Renal cortex interstitium (tissue), 11 donors: ENCODE data around the gene SNX9. TPM values are rescaled to one million over a fixed set of nuclear protein-coding genes. Genes with fewer than 3 reads are reported as not detected.
"Not testable (repeated sequence)": the region's sequence is repeated elsewhere in the genome, so short reads cannot be mapped to it uniquely, and the experiment has no call there.

Experiments used
- DNase-seq, 11 donors: peaks; one replicate each; pipeline ENCODE4 v3.0.0-alpha.2; 2013; ENCODE audit warnings: low read depth in 9 of 11, low spot score in 4 of 11; ENCODE audit errors: extremely low read depth in 1 of 11
- polyA plus RNA-seq, 3 donors: library from polyadenylated mRNA; unstranded; fragments of 120-200 nt; gene quantifications; one replicate each; pipeline ENCODE4 v1.2.1, GENCODE V29; 2013; ENCODE audit not compliant: insufficient read length in 3 of 3

The SNX9 gene
- polyA plus RNA-seq, 3 donors: 40.3 to 41.9 (median 41.3) TPM

- no peak for DNase-seq
These were observed 1.6 kb upstream of the SNX9 start for GRCh38 chr6:157821342-157822033.

GRCh38 chr6:157822245-157823000 lies 623 bp upstream of the SNX9 start:
- peak in 3 of 11 donors; percentile 18 to 26 (median 20) for DNase-seq

- DNase-seq: peak in 6 of 11 donors; percentile 29 to 62 (median 51)
These were observed 703 bp downstream of the SNX9 start for GRCh38 chr6:157823528-157824370.

GRCh38 chr6:157825243-157825904 lies 2.3 kb downstream of the SNX9 start:
- no peak for DNase-seq

GRCh38 chr6:157830354-157831017 lies 7.4 kb downstream of the SNX9 start:
- no peak for DNase-seq

- no peak for DNase-seq
These were observed 7.9 kb downstream of the SNX9 start for GRCh38 chr6:157831018-157831369.

DNA sequence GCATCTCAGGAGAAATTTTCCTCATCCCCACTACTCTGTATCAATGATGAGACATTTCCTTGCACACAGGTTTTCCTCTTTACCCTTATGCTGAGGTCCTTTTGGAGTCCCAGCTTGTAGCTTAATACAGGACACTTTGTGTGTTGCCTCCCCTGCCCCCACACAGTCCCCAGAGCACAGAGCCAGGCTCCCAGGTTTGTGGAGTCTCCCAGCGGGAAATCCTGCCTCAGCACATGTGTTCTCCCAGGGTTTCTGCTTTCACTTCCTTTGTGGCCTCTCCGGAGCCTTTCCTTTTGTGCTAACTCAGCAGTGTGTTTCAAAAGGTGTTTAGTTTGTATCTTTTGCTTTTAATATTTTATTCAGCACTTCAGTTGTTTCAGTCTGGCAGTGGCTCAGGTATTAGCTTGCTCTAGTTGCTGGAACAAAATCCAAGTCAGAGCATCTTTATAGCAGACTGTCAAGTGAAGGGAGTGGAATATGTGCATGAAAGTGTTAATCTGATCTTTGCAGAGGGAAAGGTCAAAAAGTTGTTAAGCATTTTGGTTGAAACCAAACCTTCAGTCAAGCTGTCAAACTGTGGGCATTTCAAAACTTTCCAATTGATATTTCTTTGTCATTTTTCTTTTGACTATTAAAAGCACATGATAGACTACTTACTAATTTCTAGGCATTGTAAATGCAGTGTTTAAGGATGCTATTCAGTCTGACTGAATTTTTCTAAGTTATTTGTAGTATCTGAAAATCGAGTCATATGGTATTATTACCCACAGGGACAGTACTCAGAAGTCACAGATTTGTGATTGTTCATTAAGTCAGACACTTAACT lies 8.6 kb downstream of the SNX9 start:
- no peak for DNase-seq

DNA sequence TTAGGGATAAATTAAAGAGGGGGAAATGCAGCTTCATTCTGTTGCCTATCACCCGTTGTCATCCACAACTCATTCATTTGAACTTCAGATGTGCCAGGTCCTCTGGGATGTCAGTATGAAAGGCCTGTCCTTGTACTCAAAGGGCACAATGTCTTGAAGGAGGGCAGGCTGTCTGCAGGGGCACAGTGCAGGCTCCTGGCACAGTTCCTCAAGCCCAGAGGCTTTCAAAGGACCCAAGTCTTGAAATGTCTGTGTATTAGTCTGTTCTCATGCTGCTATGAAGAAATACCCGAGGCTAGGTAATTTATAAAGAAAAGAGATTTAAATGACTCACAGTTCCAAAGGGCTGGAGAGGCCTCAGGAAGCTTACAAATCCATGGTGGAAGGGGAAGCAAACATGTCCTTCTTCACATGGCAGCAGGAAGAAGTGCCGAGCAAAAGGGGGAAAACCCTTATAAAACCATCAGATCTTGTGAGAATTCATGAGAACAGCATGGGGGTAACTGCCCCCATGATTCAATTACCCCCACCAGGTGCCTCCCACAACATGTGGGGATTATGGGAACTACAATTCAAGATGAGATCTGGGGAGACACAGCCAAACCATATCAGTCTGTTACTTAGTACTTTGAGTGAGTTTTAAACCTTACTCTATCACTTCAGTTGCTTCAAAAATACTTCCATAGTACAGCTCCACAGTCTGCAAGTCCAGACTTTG lies 9.4 kb downstream of the SNX9 start:
- DNase-seq: no peak

GRCh38 chr6:157834549-157834948 lies 11.5 kb downstream of the SNX9 start:
- DNase-seq: no peak

DNA sequence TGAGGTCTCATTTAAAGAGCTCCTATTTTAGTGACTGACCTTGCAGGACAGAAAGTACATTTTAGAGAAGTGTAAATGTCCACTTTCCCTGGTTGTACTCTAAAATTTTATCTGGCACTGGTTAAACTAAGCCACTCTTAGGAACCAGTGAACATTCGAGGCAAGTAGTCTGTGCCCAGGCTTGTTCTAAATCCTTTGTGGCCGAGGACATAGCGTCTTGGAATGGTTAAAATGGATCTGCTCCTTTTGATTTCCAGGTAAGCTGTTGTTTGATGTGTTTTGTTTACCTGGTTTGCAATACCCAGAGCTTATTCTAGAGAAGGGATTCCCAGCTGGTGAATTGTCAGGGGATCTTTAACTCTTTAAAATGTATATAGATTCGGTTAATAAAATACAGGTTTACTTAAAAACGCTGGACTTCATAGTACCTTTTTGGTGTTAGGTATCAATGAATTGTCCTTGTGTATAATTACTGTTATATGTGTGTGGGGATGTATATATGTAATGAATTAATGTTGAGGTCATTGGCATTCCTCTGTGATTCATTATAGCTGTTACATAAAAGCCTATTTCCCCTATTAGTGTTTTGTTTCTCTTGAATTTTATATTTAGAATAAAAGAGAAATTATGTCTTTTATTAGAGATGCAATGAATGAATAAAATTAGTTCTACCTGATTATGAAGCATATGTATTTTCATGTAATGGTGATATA lies 15.8 kb downstream of the SNX9 start:
- no peak for DNase-seq

DNA sequence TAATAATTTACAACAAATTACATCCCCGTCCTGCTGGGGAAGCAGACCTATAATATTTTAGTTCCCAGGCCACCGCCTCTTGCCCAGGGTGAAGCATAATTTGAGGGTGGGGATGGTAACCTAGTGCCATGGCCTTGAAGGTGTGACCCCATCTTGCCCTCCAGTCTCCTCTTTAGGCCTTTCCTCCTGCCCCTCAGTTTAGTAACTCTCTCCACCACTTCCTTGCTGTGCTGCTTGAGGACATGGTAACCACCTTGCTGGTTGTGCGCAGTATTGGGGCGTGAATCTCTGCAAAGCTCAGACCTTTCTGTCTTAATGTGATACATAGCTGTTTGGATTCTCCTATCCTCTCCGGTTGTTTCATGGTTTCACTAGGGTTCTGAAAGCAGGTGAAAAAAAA lies 16.6 kb downstream of the SNX9 start:
- no peak for DNase-seq

DNA sequence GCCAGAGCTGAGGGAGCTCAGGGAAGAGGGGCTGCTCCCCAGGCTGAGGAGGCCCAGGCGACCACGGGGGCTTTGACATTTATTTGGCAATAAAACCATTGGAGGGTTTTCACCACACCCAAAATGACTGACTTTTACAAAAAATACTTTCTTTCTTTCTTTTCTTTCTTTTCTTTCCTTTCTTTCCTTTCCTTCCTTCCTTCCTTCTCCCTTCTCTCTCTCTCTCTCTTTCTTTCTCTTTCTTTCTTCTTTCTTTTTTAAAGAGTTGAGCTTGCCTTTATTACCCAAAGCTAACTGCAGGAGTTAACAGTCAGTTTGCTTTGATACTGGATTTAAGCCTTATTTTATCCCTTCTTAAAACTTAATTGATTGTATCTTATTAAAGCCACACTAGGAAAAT lies 17.2 kb downstream of the SNX9 start:
- no peak for DNase-seq

GRCh38 chr6:157840776-157841175 lies 17.7 kb downstream of the SNX9 start:
- DNase-seq: no peak

DNA sequence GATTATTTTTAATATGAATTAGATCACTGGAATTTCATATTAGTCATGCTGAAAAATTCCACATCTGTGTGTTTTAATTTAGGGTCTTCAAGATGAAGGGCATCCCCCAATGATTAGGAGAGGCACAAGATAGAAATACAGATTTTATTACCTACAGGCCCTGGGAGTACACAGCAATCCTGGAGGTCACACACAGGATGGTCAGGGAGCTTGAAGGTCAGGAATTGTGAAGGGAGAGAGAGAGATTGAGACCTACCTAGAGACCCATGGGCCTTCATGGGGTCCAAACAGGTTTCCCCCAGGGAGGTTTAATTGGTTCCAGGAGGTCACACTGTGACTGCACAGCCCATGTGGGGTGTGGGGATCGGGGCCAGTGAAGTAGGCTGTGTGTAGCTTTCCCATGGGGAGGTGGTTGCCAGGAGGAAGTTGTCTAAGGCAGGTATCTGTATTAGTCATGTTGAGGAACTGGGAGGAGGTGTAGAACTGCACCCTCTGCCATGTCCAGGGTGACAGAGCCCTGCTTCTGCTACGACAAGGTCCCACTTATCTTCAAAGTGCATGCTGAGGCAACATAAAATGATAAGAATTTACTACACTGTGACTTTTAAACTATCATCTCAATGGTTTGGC lies 18.3 kb downstream of the SNX9 start:
- no peak for DNase-seq

GRCh38 chr6:157842212-157842611 lies 19.2 kb downstream of the SNX9 start:
- DNase-seq: no peak

DNA sequence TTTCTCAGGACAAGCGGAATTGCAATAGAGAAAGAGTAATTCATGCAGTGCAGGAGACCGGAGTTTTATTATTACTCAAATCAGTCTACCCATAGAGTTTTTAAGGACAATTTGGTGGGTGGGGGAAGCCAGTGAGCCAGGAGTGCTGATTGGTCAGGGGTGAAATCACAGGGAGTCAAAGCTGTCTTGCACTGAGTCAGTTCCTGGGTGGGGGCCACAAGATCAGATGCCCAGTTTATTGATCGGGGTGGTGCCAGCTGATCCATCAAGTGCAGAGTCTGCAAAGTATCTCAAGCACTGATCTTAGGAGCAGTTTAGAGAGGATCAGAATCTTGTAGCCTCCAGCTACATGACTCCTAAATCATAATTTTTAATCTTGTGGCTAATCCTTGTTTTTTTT lies 21.1 kb downstream of the SNX9 start:
- DNase-seq: not testable (repeated sequence)
